ENCODE results near the gene NRAP. TPM values are rescaled to one million over a fixed set of nuclear protein-coding genes. Genes with fewer than 3 reads are reported as not detected.

Gene NRAP
- total RNA-seq, 1 experiment from 2014 or later: not detected

DNA sequence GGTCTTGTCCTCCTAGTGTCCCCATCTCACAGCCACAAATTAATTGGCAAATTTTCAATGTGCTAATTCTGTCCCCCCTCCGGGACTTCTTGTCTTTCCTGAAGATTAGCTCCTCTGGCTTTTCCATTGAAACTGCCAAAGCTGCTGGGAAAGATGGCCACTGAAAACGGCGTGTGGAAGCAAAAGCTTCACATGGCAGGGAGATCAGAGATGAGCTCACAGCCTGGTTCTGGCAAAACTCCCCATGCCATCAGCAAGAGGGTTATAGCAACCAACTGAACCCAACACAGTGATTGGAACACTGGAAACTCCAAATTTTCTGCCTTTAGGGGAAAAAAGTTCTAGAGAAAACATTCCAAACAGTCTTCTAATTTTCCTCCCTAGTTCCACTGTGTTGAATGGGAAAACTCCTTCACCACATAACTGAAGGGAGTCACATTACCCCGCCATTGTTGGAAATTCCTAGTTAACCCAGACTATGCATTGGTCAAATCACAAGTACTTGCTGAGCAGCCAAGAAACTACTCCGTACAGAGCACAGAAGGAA lies 37.0 kb downstream of the NRAP start:
- Histone ChIP-seq H3K56ac (ENCODE audit: insufficient read length, low read depth, low read length) (no peak overlapping the region), H3K23me2 (ENCODE audit: insufficient read length, low read depth, low read length, poor library complexity, severe bottlenecking) (no peaks in the 10 kb centered on the region), H2BK20ac (ENCODE audit: low read depth, low read length, poor library complexity, severe bottlenecking) (no peak overlapping the region), H3K9me3 (ENCODE audit: control insufficient read depth, low read depth, low read length) (no peaks in the 10 kb centered on the region), H2BK5ac (ENCODE audit: insufficient read length, low read length) (no peak overlapping the region), H3T11ph (ENCODE audit: low read length) (no peak overlapping the region), H3K4me1 (ENCODE audit: insufficient read depth, low read length) (no peaks in the 10 kb centered on the region; the same call in none of the 2 replicates), H2BK15ac (ENCODE audit: low read depth, low read length) (no peak overlapping the region), H3K27me3 (ENCODE audit: insufficient read depth, low read length) (no peaks in the 10 kb centered on the region), H4K5ac (ENCODE audit: insufficient read length, low read depth, low read length) (no peak overlapping the region), H2AK5ac (ENCODE audit: insufficient read length, low read length) (no peak overlapping the region), H4K8ac (replicated peaks; ENCODE audit: insufficient read length, low read depth, low read length) (no peak overlapping the region), H3K4me2 (ENCODE audit: insufficient read depth, insufficient read length, low read length) (no peak overlapping the region), H4K20me1 (ENCODE audit: control insufficient read depth, insufficient read depth, insufficient read length) (no peaks in the 10 kb centered on the region), H2BK120ac (ENCODE audit: low read depth, low read length, poor library complexity, severe bottlenecking) (no peak overlapping the region), H3K23ac (ENCODE audit: insufficient read length, low read depth, low read length) (no peak overlapping the region), H3K79me2 (ENCODE audit: insufficient read depth, low read length) (no peaks in the 10 kb centered on the region; the same call in 1 of the 2 replicates), H3K18ac (ENCODE audit: insufficient read length, low read depth, low read length) (no peak overlapping the region), H3K9ac (ENCODE audit: extremely low read depth, insufficient read length, low read length) (no peak overlapping the region), H3K14ac (ENCODE audit: insufficient read depth, low read length) (no peak overlapping the region), H3K79me1 (ENCODE audit: insufficient read depth, low read depth, low read length, poor library complexity, severe bottlenecking) (no peaks in the 10 kb centered on the region), H2AFZ (ENCODE audit: low read length) (no peak overlapping the region), H4K91ac (ENCODE audit: insufficient read length, low read depth, low read length) (no peak overlapping the region), H2BK12ac (ENCODE audit: insufficient read length, low read depth, low read length) (no peak overlapping the region), H3K27ac (ENCODE audit: insufficient read length, low read depth, low read length) (no peak overlapping the region), H3K4ac (ENCODE audit: low read depth, low read length) (no peak overlapping the region)
- DNase-seq: no peak
- Mint-ChIP-seq H3K27me3 (ENCODE audit: low read depth) (peaks cover 38% of the 10 kb centered on the region), H3K9me3 (no peaks in the 10 kb centered on the region), H3K36me3 (ENCODE audit: insufficient read depth in 1 of 3, low read depth in 3 of 3) (peaks cover 0 to 2% (median 0%) of the 10 kb centered on the region in 3 experiments; a peak in 1 of 7 replicates), H3K4me3 (no peak overlapping the region), H3K27ac (no peak overlapping the region), H3K4me1 (peaks cover 13 to 18% of the 10 kb centered on the region in 2 experiments)
- no CpG with 5 or more reads among the region's 5 CpGs for WGBS (ENCODE audit: extremely low coverage, insufficient read length, low lambda C conversion rate)
- TF ChIP-seq, protein P1, sequence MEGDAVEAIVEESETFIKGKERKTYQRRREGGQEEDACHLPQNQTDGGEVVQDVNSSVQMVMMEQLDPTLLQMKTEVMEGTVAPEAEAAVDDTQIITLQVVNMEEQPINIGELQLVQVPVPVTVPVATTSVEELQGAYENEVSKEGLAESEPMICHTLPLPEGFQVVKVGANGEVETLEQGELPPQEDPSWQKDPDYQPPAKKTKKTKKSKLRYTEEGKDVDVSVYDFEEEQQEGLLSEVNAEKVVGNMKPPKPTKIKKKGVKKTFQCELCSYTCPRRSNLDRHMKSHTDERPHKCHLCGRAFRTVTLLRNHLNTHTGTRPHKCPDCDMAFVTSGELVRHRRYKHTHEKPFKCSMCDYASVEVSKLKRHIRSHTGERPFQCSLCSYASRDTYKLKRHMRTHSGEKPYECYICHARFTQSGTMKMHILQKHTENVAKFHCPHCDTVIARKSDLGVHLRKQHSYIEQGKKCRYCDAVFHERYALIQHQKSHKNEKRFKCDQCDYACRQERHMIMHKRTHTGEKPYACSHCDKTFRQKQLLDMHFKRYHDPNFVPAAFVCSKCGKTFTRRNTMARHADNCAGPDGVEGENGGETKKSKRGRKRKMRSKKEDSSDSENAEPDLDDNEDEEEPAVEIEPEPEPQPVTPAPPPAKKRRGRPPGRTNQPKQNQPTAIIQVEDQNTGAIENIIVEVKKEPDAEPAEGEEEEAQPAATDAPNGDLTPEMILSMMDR (conservative IDR thresholded peaks at IDR 0.05): no peak

All from H9 (cell line).